Activated CD8-positive, alpha-beta memory T cell treated with anti-CD3 and anti-CD28 coated beads for 48 hours (primary cell): ENCODE measurements around the gene PCBD2.
"Not testable (repeated sequence)": the region's sequence is repeated elsewhere in the genome, so short reads cannot be mapped to it uniquely, and the experiment has no call there.

Experiments
- DNase-seq, 3 experiments: peaks; one replicate each; pipeline ENCODE4 v3.0.0-alpha.2; 2020; ENCODE audit warnings: low read depth in 2 of 3, low spot score in 2 of 3

PCBD2 gene

DNA sequence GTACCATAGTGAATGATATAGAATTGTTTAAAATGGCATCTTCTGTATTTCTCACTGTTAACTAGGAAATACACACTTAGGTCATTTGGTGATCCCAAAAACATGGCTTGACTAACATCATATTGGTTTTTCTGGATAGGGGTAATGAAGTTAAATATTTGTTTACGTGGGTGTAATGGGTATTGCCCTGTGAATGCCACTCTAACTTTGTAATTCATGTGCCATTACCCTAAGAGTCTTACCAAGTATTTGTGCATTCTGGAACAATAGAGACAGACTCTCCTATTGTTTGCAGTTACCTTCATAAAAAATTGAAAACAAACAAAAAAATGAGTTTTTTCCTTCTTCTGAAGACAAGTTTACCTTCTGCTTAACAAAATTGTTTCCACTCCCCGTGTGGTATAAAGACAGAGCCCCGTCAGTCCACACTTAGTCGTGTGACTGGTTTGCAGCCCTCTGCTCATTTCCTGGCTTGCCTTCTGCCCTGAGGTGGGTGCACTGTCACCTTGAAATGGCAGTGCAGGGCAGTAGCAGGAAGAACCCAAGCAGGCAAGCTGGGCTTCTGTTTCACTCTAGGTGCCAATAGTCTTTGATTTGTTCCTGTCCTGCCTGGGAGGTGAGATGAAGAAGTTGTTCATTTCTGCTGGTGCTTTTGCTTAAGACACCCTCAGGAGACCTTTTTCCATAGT is 53.1 kb downstream of the PCBD2 start:
- no peak for DNase-seq

DNA sequence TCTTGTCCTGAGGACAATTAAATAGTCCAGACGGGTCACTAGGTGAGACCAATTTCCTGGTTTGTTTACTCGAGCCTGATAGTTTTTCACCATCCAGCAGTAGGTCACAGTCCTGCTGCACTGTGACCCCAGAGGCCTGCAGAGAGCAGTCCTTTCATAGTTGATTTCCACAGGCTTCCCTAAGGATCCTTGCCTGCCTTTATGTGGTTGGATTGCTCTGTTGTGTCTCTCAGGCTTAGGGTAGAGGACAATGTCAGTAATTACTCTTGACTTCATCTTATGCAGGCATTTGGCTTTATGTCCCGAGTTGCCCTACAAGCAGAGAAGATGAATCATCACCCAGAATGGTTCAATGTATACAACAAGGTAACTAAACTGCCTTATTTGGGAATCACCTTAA is 53.8 kb downstream of the PCBD2 start:
- no peak for DNase-seq

DNA sequence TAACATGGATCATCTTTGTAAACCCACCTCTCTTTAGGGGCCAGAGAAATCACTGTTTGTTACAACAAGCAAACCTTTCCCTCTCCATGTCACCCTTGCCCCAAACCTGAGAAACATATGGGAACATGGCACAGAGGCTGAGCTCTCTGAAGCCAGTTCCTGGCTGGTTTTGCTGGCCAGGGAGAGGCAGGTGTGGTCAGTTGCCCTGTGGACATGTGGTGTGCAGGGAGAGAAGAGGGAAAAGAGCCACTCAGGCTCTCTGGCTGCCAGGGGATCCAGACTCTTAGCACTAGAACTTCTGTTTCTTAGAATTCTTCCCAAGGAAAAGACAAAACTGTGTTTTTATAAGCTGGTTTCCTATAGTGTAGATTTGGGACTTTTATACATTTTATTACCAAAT is 58.2 kb downstream of the PCBD2 start:
- DNase-seq: no peak

DNA sequence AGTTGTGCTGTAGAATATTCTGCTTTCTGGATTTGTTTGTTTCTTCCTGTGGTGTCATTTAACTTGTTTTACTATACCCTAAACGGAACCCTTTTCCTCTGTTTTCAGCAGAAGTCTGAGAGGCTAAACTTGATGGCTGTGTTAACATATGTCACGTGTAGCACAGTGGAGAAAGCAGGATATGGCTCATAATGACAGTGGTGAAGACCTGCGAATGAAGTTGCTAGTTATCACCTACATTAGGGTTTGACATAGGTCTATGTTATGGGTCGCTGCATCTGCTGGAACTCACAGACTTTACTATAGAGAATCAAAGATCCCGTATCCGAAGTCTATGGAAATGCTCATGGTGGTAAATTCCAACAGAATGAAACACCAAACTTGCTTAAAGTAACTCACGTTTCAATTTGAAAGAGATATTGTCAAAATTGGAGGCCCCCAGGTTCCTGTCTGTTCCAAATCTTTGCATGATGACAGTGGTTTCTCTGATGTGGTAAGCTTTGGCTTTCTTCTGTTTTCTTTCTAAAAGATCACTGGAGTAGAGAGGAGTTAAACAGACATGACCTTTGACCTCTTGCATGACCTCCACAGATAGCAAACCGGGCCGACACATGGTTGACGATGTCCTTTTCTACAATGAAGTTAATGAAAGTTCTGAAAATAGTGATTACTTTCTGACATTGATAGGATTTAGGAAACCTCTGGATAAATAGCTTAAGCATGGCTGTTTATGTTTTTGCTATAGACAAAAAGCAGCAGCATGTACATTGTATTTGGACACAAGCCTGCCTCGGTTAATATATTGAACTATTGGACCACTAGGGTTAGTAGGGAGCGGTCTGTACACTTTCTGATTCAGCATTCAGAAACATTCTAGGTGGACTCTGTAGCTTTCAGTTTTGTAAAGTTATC is 59.7 kb downstream of the PCBD2 start:
- no peak for DNase-seq

DNA sequence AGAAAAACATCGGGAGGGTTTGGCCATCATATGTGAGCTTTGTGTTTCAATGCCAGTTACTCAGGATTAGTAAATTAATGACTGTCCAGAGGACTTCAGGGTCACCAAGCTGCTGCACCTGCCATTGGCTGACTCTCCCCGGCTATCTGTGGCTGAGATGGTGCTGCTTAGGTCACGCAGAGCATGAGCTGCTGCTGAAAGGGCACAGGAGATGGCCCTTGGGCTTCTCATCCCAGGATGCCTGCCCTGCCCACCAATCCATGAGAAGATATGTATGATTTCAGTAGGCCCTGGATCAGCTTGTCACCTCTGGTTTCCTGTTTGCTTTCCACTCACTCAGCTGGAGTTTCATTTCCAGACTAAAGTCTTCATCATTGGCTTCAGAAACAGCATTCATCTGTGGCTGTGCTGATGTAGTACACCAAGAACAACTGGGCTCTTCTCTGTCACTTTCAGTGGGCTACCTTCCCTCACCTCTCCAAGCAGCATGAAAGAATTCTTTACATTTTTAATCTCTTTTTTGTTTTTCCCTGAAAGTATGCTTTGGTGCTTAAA is 60.4 kb downstream of the PCBD2 start:
- DNase-seq: no peak

DNA sequence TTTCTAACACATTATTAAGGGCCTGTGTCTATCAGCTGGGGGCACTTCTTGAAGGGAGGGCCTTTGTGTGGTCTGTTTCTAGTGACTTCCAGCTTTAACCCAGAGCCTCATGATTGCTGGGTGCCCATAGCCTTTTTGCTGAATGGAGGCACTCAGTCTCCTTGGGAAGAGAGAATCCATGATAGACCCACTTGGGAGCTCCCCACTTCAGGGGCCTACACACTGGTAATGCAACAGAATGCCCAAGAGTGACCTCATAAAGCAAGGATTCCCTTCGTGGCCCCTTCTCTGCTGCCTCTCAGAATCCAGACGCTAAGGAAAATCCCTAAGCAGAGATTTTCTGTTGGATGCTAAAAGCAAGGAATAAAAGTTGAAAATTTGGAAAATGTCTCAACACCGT is 62.7 kb downstream of the PCBD2 start, which contains the start of gene CATSPER3:
CATSPER3 (plus strand) TSS at position 301 of the 400 bp plus-strand sequence; CDS start at position 386, 85 bp downstream.
- DNase-seq: no peak

DNA sequence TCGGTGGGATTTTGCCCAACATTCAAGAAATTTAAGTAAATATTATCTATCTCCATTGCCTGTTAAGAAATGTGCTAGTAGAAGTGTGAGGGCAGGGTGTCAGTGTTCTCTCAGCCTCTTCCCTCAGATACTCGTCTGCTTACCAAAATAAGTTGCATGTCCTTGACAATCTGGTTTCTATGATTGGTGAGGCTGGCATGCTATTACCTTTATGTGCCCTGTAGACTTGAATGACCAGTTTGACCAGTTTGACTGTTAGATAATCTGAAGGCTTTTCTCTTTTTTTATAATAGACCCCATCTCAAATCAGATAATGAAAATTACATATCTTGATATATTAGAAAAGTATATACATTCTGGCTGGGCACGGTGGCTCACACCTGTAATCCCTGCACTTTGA is 63.1 kb downstream of the PCBD2 start:
- DNase-seq: no peak

DNA sequence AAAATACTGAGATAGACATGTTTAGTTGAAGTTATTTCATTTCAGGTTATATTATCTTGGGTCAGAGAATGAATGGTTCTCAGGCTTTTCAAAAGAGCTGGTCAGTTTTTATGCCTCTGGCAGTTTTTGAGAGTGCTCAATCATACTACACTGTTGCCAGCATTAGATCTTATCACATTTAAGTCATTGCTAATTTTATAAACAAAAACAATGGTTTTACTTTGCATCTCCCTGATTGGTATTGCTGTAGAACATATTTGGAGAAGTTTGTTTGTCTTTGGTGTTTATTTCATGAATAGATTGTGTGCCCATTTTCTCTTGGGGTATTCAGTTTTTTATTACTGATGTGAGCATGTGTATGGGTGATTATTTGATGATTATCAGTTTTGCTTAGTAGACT is 64.2 kb downstream of the PCBD2 start:
- DNase-seq: no peak

DNA sequence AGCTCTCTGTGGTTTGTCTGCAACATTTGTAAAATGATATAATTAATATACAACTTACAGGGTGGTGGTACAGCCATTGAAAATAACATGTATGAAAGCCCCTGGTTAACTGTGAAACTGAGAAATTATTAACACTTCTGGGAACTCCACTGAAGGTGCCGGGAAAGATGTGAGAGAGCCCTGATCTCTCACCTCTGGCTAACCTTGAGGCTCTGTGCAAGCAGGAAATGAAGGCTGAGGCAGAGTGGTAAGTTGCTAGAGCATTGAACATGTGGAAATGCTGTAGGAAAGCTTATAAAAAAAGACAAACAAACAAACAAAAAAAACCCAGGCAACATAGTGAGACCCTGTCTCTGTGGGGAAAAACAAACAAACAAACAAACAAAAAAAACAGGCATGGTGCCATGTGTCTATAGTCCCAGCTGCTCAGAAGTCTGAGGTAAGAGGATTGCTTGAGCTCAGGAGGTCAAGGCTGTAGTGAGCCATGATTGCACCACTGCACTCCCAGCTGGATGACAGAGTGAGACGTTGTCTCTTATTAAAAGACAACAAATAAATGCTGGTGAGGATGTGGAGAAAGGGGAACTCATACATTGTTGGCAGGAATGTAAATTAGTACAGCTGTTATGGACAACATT is 70.3 kb downstream of the PCBD2 start:
- DNase-seq: no peak

DNA sequence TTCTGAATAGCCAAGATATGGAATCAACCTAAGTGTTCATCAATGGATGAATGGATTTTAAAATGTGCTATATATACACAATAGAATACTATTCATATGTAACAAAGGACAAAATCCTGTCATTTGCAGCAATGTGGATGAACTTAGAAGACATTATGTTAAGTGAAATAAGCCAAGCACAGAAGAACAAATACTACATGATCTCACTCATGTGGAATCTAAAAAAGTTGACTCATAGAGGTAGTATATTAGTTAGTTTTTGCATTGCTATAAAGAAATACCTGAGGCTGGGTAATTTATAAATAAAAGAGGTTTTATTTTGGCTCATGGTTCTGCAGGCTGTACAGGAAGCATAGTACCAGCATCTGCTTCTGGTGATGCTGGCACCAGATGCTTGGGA is 70.9 kb downstream of the PCBD2 start:
- DNase-seq: no peak

DNA sequence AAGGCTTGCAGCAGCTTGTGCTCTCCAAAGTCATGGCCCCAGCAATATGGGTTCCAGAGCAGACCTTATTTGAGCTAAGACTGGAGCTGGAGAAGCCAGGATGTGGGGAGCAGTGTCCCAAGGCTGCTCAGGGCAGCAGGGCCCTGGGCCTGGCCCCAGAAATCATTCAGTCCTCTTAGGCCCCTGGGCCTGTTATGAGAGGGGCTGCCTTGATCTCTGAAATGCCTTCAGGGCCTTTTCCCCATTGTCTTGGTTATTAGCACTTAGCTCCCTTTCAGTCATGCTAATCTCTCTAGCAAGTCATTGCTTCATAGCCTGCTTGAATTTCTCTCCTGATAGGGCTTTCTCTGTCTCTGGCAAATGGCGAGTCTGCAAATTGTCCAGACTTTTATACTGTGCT is 71.9 kb downstream of the PCBD2 start:
- DNase-seq: no peak

DNA sequence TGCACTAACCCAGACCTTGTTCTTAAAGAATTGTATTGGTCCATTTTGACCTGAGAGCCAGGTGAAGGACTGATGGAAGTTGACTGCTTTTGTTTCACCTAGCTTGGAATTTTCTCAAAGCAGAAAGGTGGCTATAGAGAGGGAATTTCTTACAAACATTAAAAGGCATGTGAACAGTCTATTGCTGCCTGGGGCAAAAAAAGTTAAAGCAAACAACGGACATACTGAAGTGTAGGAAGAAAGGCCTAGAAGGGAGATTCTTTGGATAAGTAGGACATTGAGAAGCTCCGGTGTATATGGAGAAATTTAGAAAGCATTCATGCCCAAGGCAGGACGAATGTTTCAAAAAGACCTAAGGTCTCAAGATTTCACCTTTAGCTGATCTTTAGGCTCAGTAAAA is 74.5 kb downstream of the PCBD2 start:
- DNase-seq: no peak

DNA sequence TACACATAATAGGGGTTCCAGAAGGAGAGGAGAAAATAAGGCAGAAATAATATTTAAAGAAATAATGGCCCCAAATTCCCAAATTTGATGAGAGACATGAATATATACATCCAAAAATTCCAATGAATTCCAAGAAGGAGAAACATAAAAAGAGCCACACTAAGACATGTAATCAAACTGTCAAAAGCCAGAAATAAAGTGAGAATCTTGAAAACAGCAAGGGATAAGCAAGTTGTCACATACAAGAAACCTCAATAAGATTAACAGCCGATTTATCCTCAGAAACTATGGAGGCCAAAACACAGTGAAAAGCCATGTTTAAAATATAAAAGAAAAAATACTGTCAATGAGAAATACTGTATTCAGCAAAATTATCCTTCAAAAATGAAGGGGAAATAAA is 77.3 kb downstream of the PCBD2 start:
- DNase-seq: no peak

DNA sequence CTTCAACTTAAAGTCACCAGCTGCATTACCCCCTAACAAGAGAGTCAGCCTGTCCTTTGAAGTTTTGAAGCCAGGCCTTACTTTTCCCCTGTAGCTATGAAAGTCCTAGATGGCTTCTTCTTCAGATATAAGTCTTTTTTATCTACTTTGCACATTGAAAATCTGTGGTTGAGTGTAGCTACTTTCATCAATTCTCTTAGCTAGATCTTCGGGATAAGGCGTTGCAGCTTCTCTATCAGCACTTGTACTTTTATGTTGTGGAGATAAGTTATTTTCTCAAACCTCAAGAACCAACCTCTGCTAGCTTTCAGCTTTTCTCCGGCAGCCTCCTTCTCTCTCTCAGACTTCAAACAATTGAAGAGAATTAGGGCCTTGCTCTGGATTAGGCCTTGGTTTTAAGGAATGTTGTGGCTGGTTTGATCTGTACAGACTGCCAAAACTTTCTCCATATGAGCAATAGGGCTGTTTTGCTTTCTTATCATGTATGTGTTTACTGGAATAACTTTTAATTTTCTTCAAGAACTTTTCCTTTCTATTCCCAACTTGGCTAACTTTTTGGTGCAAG is 84.4 kb downstream of the PCBD2 start:
- no peak for DNase-seq

DNA sequence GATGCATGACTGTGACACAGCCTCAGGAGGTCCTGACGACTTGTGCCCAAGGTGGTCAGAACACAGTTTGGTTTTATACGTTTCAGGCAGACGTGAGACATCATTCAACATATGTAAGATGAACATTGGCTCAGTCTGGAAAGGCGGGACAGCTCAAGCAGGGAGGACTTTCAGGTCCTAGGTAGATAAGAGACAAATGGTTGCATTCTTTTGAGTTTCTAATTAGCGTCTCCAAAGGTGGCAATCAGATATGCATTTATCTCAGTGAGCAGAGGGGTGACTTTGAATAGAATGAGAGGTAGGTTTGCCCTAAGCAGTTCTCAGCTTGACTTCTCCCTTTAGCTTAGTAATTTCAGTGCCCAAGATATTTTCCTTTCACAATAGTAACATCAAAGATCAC is 85.3 kb downstream of the PCBD2 start:
- DNase-seq: not testable (repeated sequence)

DNA sequence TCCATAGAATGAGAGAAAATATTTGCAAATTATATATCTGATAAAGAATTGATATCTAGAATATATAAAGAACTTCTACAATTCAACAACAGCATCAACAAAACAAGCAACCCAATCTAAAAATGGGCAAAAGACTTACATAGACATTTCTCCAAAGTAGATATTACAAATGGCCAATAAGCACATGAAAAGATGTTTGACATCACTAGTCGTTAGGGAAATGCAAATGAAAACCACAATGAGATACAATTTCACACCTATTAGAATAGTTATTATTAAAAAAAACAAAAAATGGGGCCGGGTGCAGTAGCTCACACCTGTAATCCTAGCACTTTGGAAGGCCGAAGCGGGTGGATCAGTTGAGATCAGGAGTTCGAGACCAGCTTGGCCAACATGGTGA is 87.2 kb downstream of the PCBD2 start:
- DNase-seq: no peak

DNA sequence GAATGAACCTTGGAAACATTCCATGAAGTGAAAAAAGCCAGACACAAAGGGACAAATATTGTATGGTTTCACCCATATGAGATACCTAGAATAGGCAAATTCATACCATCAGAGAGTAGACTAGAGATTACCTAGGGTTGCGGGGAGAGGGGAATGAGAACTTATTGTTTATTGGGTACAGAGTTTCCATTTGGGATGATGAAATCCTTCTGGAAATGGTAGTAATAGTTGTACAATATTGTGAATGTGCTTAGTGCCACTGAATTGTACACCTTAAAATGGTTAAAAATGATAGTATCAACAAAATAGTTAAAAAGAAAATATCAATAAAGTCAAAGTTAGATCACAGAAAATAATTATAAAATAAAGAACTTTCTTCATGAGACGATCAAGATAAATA is 88.2 kb downstream of the PCBD2 start:
- no peak for DNase-seq

DNA sequence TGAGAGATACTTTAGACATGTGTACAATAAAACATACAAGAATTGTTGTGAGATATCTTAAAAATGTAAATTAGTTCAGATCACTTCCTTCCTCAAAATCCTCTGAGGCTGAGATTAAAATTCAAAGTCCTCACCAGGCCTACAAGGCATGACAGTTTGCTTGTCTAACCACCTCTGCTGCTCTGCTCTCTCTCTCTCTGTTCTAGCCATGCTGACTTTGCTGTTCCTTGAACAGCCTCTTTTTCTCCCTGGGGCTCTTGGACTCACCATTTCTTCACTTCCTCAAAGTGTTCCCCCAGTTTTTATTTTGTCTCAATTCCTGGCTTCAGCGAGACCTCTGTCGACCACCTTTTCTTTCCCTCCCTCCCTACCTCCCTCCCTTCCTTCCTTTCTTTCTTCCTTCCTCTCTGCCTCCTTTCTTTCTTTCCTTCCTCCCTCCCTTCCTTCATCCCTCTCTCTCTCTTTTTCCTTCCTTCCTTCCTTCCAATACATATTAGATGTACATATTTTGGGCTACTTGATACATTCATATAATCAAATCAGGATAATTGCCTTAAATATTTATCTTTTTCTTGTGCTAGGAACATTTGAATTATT is 89.7 kb downstream of the PCBD2 start:
- DNase-seq: no peak

DNA sequence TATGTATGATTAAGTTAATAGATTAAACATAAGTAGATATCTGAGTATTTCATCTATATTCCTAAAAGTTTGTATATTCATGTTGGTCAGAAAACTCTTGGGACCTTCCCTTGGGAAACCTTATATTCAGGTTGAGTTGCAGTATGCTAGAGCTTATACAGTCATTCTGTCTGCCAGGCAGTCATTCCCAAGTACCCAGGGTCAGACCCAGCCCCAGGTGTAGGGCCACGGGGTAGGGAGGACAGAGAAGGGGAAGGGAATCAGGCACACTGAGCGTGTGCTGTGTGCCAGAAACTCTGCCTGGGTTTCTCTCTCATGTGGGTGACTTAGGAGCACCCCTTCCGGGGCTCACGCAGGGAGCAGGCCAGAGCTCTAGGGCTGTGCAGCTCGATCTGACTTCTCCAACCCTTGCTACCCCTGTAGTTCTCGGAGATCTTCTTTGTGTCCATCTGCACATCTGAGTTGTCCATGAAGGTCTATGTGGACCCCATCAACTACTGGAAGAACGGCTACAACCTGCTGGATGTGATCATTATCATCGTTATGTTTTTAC is 91.0 kb downstream of the PCBD2 start:
- DNase-seq: no peak

DNA sequence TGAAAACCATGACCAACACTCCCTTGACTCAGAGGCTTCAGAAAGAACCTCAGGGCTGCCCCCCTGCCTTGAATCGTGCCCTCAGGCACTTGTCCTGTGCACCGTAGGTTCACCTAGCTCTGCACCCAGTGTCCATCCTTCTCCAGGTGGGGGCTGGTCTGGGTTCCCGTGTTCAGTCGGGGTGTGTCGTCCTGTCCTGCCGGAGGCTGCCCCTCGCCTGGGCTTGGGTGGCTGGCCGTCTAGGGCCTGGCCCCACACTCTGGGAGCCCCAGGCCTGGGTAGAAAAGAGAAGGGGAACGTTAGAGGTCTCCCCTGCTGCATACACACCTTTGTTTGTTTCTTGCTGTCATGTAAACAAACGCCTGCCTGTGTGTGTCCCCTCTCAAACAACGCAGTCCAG is 92.1 kb downstream of the PCBD2 start:
- no peak for DNase-seq

DNA sequence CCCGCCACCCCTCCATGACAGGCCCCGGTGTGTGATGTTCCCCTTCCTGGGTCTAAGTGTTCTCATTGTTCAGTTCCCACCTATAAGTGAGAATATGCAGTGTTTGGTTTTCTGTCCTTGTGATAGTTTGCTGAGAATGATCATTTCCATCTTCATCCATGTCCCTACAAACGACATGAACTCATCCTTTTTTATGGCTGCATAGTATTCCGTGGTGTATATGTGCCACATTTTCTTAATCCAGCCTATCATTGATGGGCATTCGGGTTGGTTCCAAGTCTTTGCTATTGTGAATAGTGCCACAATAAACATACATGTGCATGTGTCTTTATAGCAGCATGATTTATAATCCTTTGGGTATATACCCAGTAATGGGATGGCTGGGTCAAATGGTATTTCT is 93.1 kb downstream of the PCBD2 start:
- not testable (repeated sequence) for DNase-seq
